GM15510 (cell line): ENCODE data around the gene NEMP1.

Experiments used
- POLR2A ChIP-seq: IDR thresholded peaks from 3 replicates; pipeline ENCODE4 v1.6.1; 2011; ENCODE audit warnings: borderline replicate concordance; ENCODE audit not compliant: insufficient read length; ENCODE audit errors: extremely low read depth

Gene NEMP1

GRCh38 chr12:57096748-57097553, 18.4 kb upstream of the NEMP1 start:
- TF ChIP-seq POLR2A, result no peak

- TF ChIP-seq POLR2A, result no peak
Observed at GRCh38 chr12:57096099-57096572, 17.5 kb upstream of the NEMP1 start.

- TF ChIP-seq POLR2A, result peak; percentile 20
Observed at GRCh38 chr12:57095440-57095839, 16.8 kb upstream of the NEMP1 start.

GRCh38 chr12:57094208-57095160, 15.9 kb upstream of the NEMP1 start:
- no peak for TF ChIP-seq POLR2A

GRCh38 chr12:57093415-57094207, 15.0 kb upstream of the NEMP1 start:
- peak; percentile 53 for TF ChIP-seq POLR2A

GRCh38 chr12:57092876-57093414, 14.4 kb upstream of the NEMP1 start:
- TF ChIP-seq POLR2A, result no peak

GRCh38 chr12:57092529-57092862, 13.9 kb upstream of the NEMP1 start:
- no peak for TF ChIP-seq POLR2A

- TF ChIP-seq POLR2A, result no peak
Observed at GRCh38 chr12:57091638-57092528, 13.3 kb upstream of the NEMP1 start.

- TF ChIP-seq POLR2A, result no peak
Observed at GRCh38 chr12:57090924-57091637, 12.5 kb upstream of the NEMP1 start.

GRCh38 chr12:57090490-57090889, 11.9 kb upstream of the NEMP1 start:
- no peak for TF ChIP-seq POLR2A

- peak; percentile 28 for TF ChIP-seq POLR2A
Observed at GRCh38 chr12:57089271-57090245, 11.0 kb upstream of the NEMP1 start.

GRCh38 chr12:57088354-57089270, 10.0 kb upstream of the NEMP1 start, which contains the start of gene NAB2:
TSS of gene NAB2 (plus strand) at chr12:57089114. CDS start at chr12:57089272, 158 bp downstream.
- peak; percentile 56 for TF ChIP-seq POLR2A
